GM12878 (cell line): Measurements from ENCODE around the gene HAGHL. TPM values are rescaled to one million over a fixed set of nuclear protein-coding genes. Genes with fewer than 3 reads are reported as not detected.

ENCODE experiments used
- ATAC-seq: fragments of 200-7000 bp; cut with Tn5 transposase; 3 replicates; pipeline ENCODE4 v1.9.1; 2020; ENCODE audit warnings: mild to moderate bottlenecking, moderate library complexity
- BruUV-seq: library from RNA; stranded (reverse); fragments of 400-500 nt; replicated peaks from 2 replicates; lab custom pipeline; 2021; lab: Mats Ljungman, UMichigan
- CTCF ChIA-PET: fragments of 300-600 bp; sonication (Branson Sonifier 250); formaldehyde crosslinking; extraction: SDS; loops from one replicate; lab custom pipeline; 2021; ENCODE audit warnings: inconsistent platforms; lab: Yijun Ruan, JAX
- POLR2A ChIA-PET: fragments of 350-600 bp; formaldehyde crosslinking; extraction: SDS; loops from one replicate; lab custom pipeline; 2021; ENCODE audit warnings: inconsistent platforms; lab: Charles Lee
- RAD21 ChIA-PET: fragments of 300-600 bp; sonication (Branson Sonifier 250); formaldehyde crosslinking; loops from one replicate; lab custom pipeline; 2023; ENCODE audit warnings: antibody characterized with exemption; ENCODE audit not compliant: unreplicated experiment; lab: Charles Lee
- SMC1A ChIA-PET: fragments of 300-600 bp; sonication (Branson Sonifier 250); formaldehyde crosslinking; loops from one replicate; lab custom pipeline; 2023; ENCODE audit not compliant: unreplicated experiment, uncharacterized antibody; lab: Charles Lee
- DNase-seq: peaks from one replicate; pipeline ENCODE4 v3.0.0-alpha.2; 2011; ENCODE audit warnings: low read depth, low spot score
- FAIRE-seq: peaks from 3 replicates; lab custom pipeline; 2011; peaks lifted over from hg19 to GRCh38; lab: Jason Lieb, UNC
- H2AFZ ChIP-seq: 2 replicates; pipeline ENCODE4 v1.6.0; 2011; ENCODE audit warnings: low read depth, low read length, control low read depth; ENCODE audit not compliant: control insufficient read depth
- H3K27ac ChIP-seq: 2 replicates; pipeline ENCODE4 v1.5.1; 2011; ENCODE audit warnings: control low read depth; ENCODE audit not compliant: control insufficient read depth, insufficient read depth
- H3K27me3 ChIP-seq, 2 experiments: replicated peaks in 1 of 2; 2 replicates each; pipeline versions ENCODE4 v1.6.0 to v1.6.1; 2011; ENCODE audit warnings: low read length in 1 of 2; ENCODE audit not compliant: control insufficient read depth in 2 of 2, insufficient read depth in 2 of 2
- H3K36me3 ChIP-seq, 2 experiments: 2 replicates each; pipeline ENCODE4 v1.5.1; 2011; ENCODE audit warnings: low read length in 1 of 2; ENCODE audit not compliant: control insufficient read depth in 2 of 2, insufficient read depth in 2 of 2
- H3K4me1 ChIP-seq: 2 replicates; pipeline ENCODE4 v1.6.1; 2011; ENCODE audit warnings: mild to moderate bottlenecking, low read length, moderate library complexity, mixed read lengths; ENCODE audit not compliant: control insufficient read depth, insufficient read depth
- H3K4me2 ChIP-seq: 2 replicates; pipeline ENCODE4 v1.6.0; 2011; ENCODE audit warnings: control low read depth; ENCODE audit not compliant: control insufficient read depth, insufficient read depth
- H3K4me3 ChIP-seq: fragments of 200-600 bp; sonication (generic); 2 replicates; pipeline ENCODE4 v1.5.1; 2016
- H3K79me2 ChIP-seq: 2 replicates; pipeline ENCODE4 v1.6.0; 2011; ENCODE audit warnings: low read length; ENCODE audit not compliant: control insufficient read depth, insufficient read depth
- H3K9ac ChIP-seq: 2 replicates; pipeline ENCODE4 v1.8.0; 2011; ENCODE audit warnings: low read length, control low read depth, mixed read lengths; ENCODE audit not compliant: control insufficient read depth, insufficient read depth
- H3K9me3 ChIP-seq: replicated peaks from 3 replicates; pipeline ENCODE4 v1.5.1; 2011; ENCODE audit warnings: mild to moderate bottlenecking, low read length; ENCODE audit not compliant: control insufficient read depth, insufficient read depth
- H4K20me1 ChIP-seq: 2 replicates; pipeline ENCODE4 v1.6.0; 2011; ENCODE audit not compliant: control insufficient read depth, insufficient read depth
- ASH2L ChIP-seq: fragments of 300-600, 200-600 bp; sonication (generic); IDR thresholded peaks from 2 replicates; pipeline ENCODE4 v1.6.1; 2017; ENCODE audit warnings: low read depth, mild to moderate bottlenecking, borderline replicate concordance
- ATF7 ChIP-seq: fragments of 450-650 bp; IDR thresholded peaks from 2 replicates; pipeline ENCODE4 v1.6.1; 2016; ENCODE audit warnings: low read depth, mild to moderate bottlenecking
- CEBPB ChIP-seq, 2 experiments: fragments of 150-350 bp in 1 of 2; IDR thresholded peaks; 2 replicates each; pipeline ENCODE4 v1.6.1; 2012 to 2014; ENCODE audit warnings: low read depth in 2 of 2, low read length in 2 of 2, borderline replicate concordance in 1 of 2, inconsistent platforms in 1 of 2
- CREB1 ChIP-seq: IDR thresholded peaks from 2 replicates; pipeline ENCODE4 v1.6.1; 2012; ENCODE audit warnings: low read depth, mild to moderate bottlenecking, inconsistent platforms
- GABPA ChIP-seq: IDR thresholded peaks from 2 replicates; pipeline ENCODE4 v1.6.1; 2014; ENCODE audit warnings: antibody characterized with exemption, low read depth, mild to moderate bottlenecking, inconsistent platforms
- GATAD2B ChIP-seq: fragments of 450-650 bp; conservative IDR thresholded peaks from 2 replicates; pipeline ENCODE4 v1.6.1; 2017; ENCODE audit warnings: low read depth, mild to moderate bottlenecking, moderate library complexity
- HDAC6 ChIP-seq: fragments of 200-600 bp; sonication (generic); IDR thresholded peaks from one replicate; pipeline ENCODE4 v1.8.0; 2017; ENCODE audit warnings: antibody characterized with exemption; ENCODE audit not compliant: unreplicated experiment
- IRF4 ChIP-seq: IDR thresholded peaks from 2 replicates; pipeline ENCODE4 v1.6.1; 2011; ENCODE audit warnings: low read depth, low read length
- KDM1A ChIP-seq: fragments of 200-600 bp; sonication (generic); IDR thresholded peaks from 2 replicates; pipeline ENCODE4 v1.6.1; 2016; ENCODE audit warnings: borderline replicate concordance
- MEF2B ChIP-seq: fragments of 450-650 bp; IDR thresholded peaks from 2 replicates; pipeline ENCODE4 v1.6.1; 2018; ENCODE audit warnings: mild to moderate bottlenecking, moderate library complexity; ENCODE audit not compliant: partially characterized antibody, poor library complexity, severe bottlenecking
- MTA3 ChIP-seq: IDR thresholded peaks from 2 replicates; pipeline ENCODE4 v1.6.1; 2012; ENCODE audit warnings: low read length, inconsistent platforms, borderline replicate concordance
- PBX3 ChIP-seq: IDR thresholded peaks from 2 replicates; pipeline ENCODE4 v1.6.1; 2011; ENCODE audit warnings: mild to moderate bottlenecking, low read depth, low read length, moderate library complexity; ENCODE audit not compliant: insufficient replicate concordance
- RAD51 ChIP-seq: fragments of 450-650 bp; IDR thresholded peaks from 2 replicates; pipeline ENCODE4 v1.6.1; 2016; ENCODE audit warnings: moderate library complexity, mild to moderate bottlenecking, inconsistent platforms
- SIX5 ChIP-seq: IDR thresholded peaks from 2 replicates; pipeline ENCODE4 v1.6.1; 2011; ENCODE audit warnings: mild to moderate bottlenecking, low read depth, low read length, moderate library complexity; ENCODE audit not compliant: severe bottlenecking
- SMAD5 ChIP-seq: IDR thresholded peaks from 2 replicates; pipeline ENCODE4 v1.6.1; 2016; ENCODE audit warnings: antibody characterized with exemption, low read depth
- SREBF1 ChIP-seq: IDR thresholded peaks from 2 replicates; pipeline ENCODE4 v1.6.1; 2012; ENCODE audit warnings: mild to moderate bottlenecking, low read length
- ZNF384 ChIP-seq: IDR thresholded peaks from 2 replicates; pipeline ENCODE4 v1.6.1; 2012; ENCODE audit warnings: low read depth, mild to moderate bottlenecking, low read length, improper control_type of control experiment, borderline replicate concordance
- ZNF622 ChIP-seq: fragments of 450-650 bp; IDR thresholded peaks from 2 replicates; pipeline ENCODE4 v1.6.1; 2017; ENCODE audit warnings: mild to moderate bottlenecking, inconsistent platforms
- WGBS: methylation state at CpG from one replicate; pipeline ENCODE4 v1.1.6; 2016; ENCODE audit warnings: low lambda C conversion rate; ENCODE audit not compliant: insufficient replicate concordance, insufficient coverage; ENCODE audit errors: missing lambda C conversion rate; 5-methylcytosine and 5-hydroxymethylcytosine counted together
- in situ Hi-C: fragments of 300-500 bp; cut with MboI; formaldehyde crosslinking; loops from 9 replicates; pipeline ENCODE4 v1.14.3; 2018; ENCODE audit warnings: mixed read lengths
- intact Hi-C: fragments of 100-400 bp; cut with micrococcal nuclease; formaldehyde crosslinking; loops from one replicate; pipeline ENCODE4 v1.14.2; 2022; ENCODE audit not compliant: unreplicated experiment
- polyA plus RNA-seq, 11 experiments: library from polyadenylated mRNA; depleted of rRNA in 4 of 11; unstranded in 6 of 11; stranded (reverse) in 5 of 11; fragments of >200 nt; fragmentation: Nextera tagmentation in 4 of 11; fragmentation: Illumina TruSeq in 1 of 11; extraction: Ambion mirVana in 4 of 11; extraction: Trizol in 1 of 11; gene quantifications; 1 replicate in 1 of 11; 2 replicates in 10 of 11; pipeline versions ENCODE4 v1.2.1 to v1.2.3, GENCODE V29; 2011 to 2016; ENCODE audit warnings: inconsistent platforms in 2 of 11, missing spikeins in 2 of 11, low read depth in 1 of 11
- total RNA-seq, 4 experiments: library from RNA; depleted of rRNA in 3 of 4; stranded (reverse); fragments of >200 nt in 3 of 4; fragmentation: Illumina TruSeq in 1 of 4; extraction: Trizol in 1 of 4; gene quantifications; 2 replicates each; pipeline versions ENCODE4 v1.2.1 to v1.2.3, GENCODE V29; 2013 to 2021

The HAGHL gene
- total and polyA plus RNA-seq, 10 of the 15 experiments (the other 5 are each of a cell fraction or from before 2014, with no cell fraction given): 0.23 to 44.6 (median 16.4) TPM

DNA sequence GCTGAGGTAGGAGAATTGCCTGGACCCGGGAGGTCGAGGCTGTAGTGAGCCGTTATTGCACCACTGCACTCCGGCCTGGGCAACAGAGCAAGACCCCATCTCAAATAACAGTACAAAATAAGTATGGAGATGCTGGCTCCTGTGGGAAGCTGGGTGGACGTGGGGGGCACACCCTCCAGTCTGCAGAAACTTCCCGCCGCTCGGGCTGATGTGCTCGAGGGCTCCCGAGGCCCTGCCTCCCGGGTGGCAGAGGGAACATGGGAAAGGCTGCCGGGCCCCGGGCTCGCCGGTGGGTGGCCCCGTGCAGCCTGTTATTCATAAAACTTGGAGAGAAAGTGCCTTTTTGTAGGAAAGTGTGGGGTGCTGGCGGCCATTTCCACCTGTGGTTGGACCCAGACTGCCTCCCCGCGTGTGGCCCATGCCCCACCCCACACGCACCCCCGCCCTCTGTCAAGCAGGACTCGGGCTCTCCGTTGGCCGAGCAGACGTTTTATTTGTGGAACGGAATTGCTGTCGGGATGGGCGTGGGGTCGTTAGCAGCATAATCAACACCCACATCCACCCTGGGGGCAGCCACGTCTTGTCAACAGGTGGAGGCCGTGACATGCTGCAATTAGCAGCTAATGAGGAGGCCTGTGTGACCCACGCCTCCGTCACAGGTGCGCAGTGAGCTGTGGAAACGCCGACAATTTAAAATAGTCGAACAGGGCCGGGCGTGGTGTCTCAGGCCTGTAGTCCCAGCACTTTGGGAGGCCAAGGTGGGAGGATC, 21.3 kb downstream of the HAGHL start:
- POLR2A ChIA-PET: no interaction called here
- no peak overlapping the region for H3K9ac ChIP-seq
- FAIRE-seq: no peak
- H3K36me3 ChIP-seq: no peaks in the 10 kb centered on the region
- 52% methylated on average over 38 of the region's 39 CpGs for WGBS
- no peaks in the 10 kb centered on the region for H3K9me3 ChIP-seq
- CTCF ChIA-PET: interaction anchor here (0.5 kb wide), 1 partner anchor 60 kb away, joined by 3 read pairs; no protein-coding TSS in a partner anchor
- no peak overlapping the region for H2AFZ ChIP-seq
- no peaks in the 10 kb centered on the region for H4K20me1 ChIP-seq
- TF ChIP-seq ZNF622 (no peak), SREBF1 (no peak), HDAC6 (no peak), ASH2L (no peak), ZNF384 (no peak)
- in situ Hi-C loops: no loop called here
- H3K79me2 ChIP-seq: no peaks in the 10 kb centered on the region
- ATAC-seq: no peak
- no peak overlapping the region for H3K27ac ChIP-seq
- SMC1A ChIA-PET: interaction anchor here (0.6 kb wide), 1 partner anchor 39 kb away, joined by 3 read pairs; no protein-coding TSS in a partner anchor
- intact Hi-C loops: no loop called here
- no peak overlapping the region for H3K4me3 ChIP-seq
- no peak overlapping the region for H3K4me2 ChIP-seq
- no TSS peak for BruUV-seq
- RAD21 ChIA-PET: no interaction called here
- no peaks in the 10 kb centered on the region for H3K4me1 ChIP-seq
- no peak for DNase-seq
- no peaks in the 10 kb centered on the region; a peak in 1 of 4 replicates for H3K27me3 ChIP-seq

GRCh38 chr16:749010-749409, 22.1 kb downstream of the HAGHL start:
- SMC1A ChIA-PET: no interaction called here
- H3K36me3 ChIP-seq: no peaks in the 10 kb centered on the region
- FAIRE-seq (no peak), DNase-seq (no peak), ATAC-seq (no peak)
- no peaks in the 10 kb centered on the region for H3K9me3 ChIP-seq
- H3K27me3 ChIP-seq: no peaks in the 10 kb centered on the region; a peak in 1 of 4 replicates
- RAD21 ChIA-PET: no interaction called here
- intact Hi-C loops (no loop called here), in situ Hi-C loops (no loop called here)
- H4K20me1 ChIP-seq: no peaks in the 10 kb centered on the region
- POLR2A ChIA-PET: no interaction called here
- no peak overlapping the region for H3K27ac ChIP-seq
- no TSS peak for BruUV-seq
- WGBS: 17% methylated on average over 6 of the region's 6 CpGs
- H3K9ac ChIP-seq: no peak overlapping the region
- no peaks in the 10 kb centered on the region for H3K79me2 ChIP-seq
- H3K4me1 ChIP-seq: no peaks in the 10 kb centered on the region
- no peak overlapping the region for H3K4me2 ChIP-seq
- no peak overlapping the region for H2AFZ ChIP-seq
- no peak overlapping the region for H3K4me3 ChIP-seq
- CTCF ChIA-PET: interaction anchor here (0.5 to 0.7 kb wide), 2 partner anchors 28 to 61 kb away, joined by 3 to 4 read pairs; no protein-coding TSS in a partner anchor
- TF ChIP-seq ATF7 (no peak), GATAD2B (no peak), MTA3 (no peak), RAD51 (no peak), ASH2L (no peak), KDM1A (no peak), GABPA (no peak), SMAD5 (no peak), SIX5 (no peak), IRF4 (no peak), CREB1 (no peak), MEF2B (no peak), PBX3 (no peak), CEBPB (IDR thresholded peaks at IDR 0.05; ENCODE audit: borderline replicate concordance in 1 of 2, low read depth in 2 of 2, low read length in 2 of 2) (no peak)
